ENCODE results near the gene RSRP1.

The RSRP1 gene

DNA sequence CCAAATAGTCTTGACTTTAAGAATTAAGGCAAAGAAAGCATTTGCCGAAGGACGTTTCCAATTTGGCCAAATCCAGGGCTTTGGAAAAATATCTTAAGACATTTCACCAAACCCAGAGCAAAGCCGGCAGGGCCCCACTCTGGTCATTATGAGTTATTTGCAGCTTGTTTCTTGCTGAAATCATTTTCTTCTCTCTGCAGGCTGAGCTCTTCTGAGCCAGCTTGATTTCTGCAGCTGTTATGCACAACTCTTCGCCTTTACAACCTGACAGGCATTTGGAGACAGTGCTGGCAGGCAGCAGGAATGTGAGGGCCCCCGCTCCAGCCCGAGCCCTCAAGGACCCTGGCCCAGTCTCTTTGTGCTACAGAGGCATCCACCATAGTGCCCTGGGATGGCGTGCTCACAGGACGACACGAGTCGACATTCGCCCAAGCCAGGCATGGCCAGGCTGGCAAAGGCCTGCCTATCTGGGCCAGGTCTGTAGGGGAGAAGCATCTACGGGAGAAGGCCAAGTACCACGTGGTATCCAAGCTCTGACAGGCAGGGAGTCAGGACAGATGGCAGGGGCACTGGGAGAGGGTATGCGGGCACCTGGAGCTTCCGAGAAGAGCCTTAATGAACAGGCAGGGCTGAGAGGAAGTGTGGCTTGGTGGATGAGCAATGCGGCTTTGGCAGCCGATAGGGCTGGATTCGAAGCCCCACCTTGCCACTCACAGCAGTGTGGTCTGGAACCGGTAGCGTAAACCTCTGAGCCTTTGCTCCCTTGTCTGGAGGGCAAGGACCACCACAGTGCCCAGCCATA, 47.2 kb downstream of the RSRP1 start:
- no peaks in the 10 kb centered on the region for H3K9me3 ChIP-seq (ENCODE audit: control insufficient read depth, low read length)
- no peak overlapping the region for H3K27ac ChIP-seq
- H3K4me3 ChIP-seq (ENCODE audit: low read depth, low read length) = no peak overlapping the region
- H3K4me2 ChIP-seq (ENCODE audit: low read length) = no peak overlapping the region
- H3K27me3 ChIP-seq (ENCODE audit: control insufficient read depth, insufficient read depth, low read length) = no peaks in the 10 kb centered on the region
- H2AFZ ChIP-seq = no peak overlapping the region
- no peaks in the 10 kb centered on the region for H3K36me3 ChIP-seq (ENCODE audit: control insufficient read depth, insufficient read depth, low read length)
- no peak overlapping the region for H3K9ac ChIP-seq
- H3K4me1 ChIP-seq = no peaks in the 10 kb centered on the region
- no peak for TF ChIP-seq CTCF (IDR thresholded peaks at IDR 0.05)
- no peaks in the 10 kb centered on the region for H3K79me2 ChIP-seq

DNA sequence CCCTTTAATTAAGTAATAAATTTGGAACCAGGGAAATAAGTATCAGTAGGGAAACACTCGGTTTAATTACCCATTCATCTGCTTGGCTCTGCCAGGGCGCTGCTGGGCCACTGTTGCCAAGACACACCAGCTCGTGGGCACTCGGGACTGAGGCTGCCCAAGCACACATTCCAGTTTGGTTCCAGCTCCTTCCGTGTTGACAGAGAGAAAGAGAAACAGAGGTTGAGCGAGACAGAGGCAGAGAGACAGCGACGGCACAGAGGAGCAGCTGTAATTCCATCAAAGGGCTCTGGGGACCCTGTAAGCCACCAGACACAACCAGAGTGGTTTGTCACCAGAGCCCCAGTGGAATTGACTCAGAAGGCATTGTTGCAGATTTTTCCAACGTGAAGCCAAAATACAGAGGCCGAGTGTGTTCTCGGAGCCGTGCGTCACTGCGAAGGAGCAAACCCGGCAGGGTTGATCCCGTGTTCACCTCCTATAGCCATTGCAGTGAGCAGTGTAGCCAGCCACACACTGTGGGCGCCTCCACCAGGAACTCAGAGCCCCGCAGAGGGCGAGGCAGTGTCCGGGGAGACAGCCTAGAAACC, 48.5 kb downstream of the RSRP1 start:
- Histone ChIP-seq H3K27ac (no peak overlapping the region), H3K9me3 (ENCODE audit: control insufficient read depth, low read length) (no peaks in the 10 kb centered on the region), H3K9ac (no peak overlapping the region), H3K4me2 (ENCODE audit: low read length) (no peak overlapping the region), H3K4me1 (no peaks in the 10 kb centered on the region), H2AFZ (no peak overlapping the region), H3K36me3 (ENCODE audit: control insufficient read depth, insufficient read depth, low read length) (no peaks in the 10 kb centered on the region), H3K79me2 (no peaks in the 10 kb centered on the region), H3K27me3 (ENCODE audit: control insufficient read depth, insufficient read depth, low read length) (no peaks in the 10 kb centered on the region), H3K4me3 (ENCODE audit: low read depth, low read length) (no peak overlapping the region)
- no peak for TF ChIP-seq CTCF (IDR thresholded peaks at IDR 0.05)

DNA sequence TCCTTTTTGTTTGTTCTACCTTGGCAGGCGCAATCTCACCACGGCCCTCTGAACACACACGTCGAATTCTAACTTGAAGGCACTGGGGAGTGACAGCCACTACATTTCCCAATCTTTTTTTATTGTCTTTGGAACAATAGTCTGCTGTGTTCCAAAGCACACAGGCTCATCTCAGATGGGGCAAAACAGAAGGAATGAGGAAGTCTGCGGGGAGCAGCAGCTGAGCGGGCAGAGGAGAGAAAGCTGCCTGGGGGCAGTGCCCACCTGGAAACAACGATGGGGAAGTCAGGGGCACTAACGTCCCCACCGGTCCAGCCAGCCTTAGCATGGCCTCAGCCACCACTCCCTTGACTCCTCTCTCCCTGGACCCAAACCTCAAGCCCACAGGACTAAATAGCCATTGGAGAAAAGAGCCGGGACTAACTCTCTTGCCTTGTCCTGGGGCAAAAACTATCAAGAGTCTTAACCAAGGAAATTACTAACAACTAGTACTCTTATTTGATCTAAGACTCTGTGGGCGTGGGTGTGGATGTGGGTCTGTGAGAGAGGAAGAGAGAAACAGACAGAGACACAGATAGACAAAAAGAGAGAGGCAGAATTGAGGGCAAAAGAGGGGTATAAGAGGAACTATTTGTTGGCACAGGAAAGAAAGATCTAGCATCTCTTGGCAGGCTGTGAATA, 49.1 kb downstream of the RSRP1 start:
- no peaks in the 10 kb centered on the region for H3K27me3 ChIP-seq (ENCODE audit: control insufficient read depth, insufficient read depth, low read length)
- no peaks in the 10 kb centered on the region for H3K4me1 ChIP-seq
- H3K79me2 ChIP-seq = no peaks in the 10 kb centered on the region
- no peak overlapping the region for H3K27ac ChIP-seq
- no peaks in the 10 kb centered on the region for H3K36me3 ChIP-seq (ENCODE audit: control insufficient read depth, insufficient read depth, low read length)
- H2AFZ ChIP-seq = no peak overlapping the region
- no peak for TF ChIP-seq CTCF (IDR thresholded peaks at IDR 0.05)
- H3K4me2 ChIP-seq (ENCODE audit: low read length) = no peak overlapping the region
- H3K9me3 ChIP-seq (ENCODE audit: control insufficient read depth, low read length) = no peaks in the 10 kb centered on the region
- no peak overlapping the region for H3K9ac ChIP-seq
- no peak overlapping the region for H3K4me3 ChIP-seq (ENCODE audit: low read depth, low read length)

- Histone ChIP-seq H2AFZ (no peak overlapping the region), H3K4me3 (ENCODE audit: low read depth, low read length) (no peak overlapping the region), H3K4me2 (ENCODE audit: low read length) (no peak overlapping the region), H3K79me2 (no peaks in the 10 kb centered on the region), H3K4me1 (no peaks in the 10 kb centered on the region), H3K27ac (no peak overlapping the region), H3K27me3 (ENCODE audit: control insufficient read depth, insufficient read depth, low read length) (no peaks in the 10 kb centered on the region), H3K9me3 (ENCODE audit: control insufficient read depth, low read length) (no peaks in the 10 kb centered on the region), H3K36me3 (ENCODE audit: control insufficient read depth, insufficient read depth, low read length) (no peaks in the 10 kb centered on the region), H3K9ac (no peak overlapping the region)
- TF ChIP-seq CTCF (IDR thresholded peaks at IDR 0.05) = no peak
These were observed 49.8 kb downstream of the RSRP1 start for GRCh38 chr1:25197235-25197975.

Measured in parathyroid adenoma (tissue), 2 donors.